Skeletal muscle cell (primary cell): ENCODE results near the gene LRRTM3.

ENCODE experiments used
- DNase-seq: peaks from one replicate; pipeline ENCODE4 v3.0.0-alpha.2; 2010; ENCODE audit warnings: low read depth
- H3K4me3 ChIP-seq: 2 replicates; pipeline ENCODE4 v1.5.1; 2011; ENCODE audit warnings: low read depth, mild to moderate bottlenecking, control low read depth, low read length, moderate library complexity

LRRTM3 gene

GRCh38 chr10:67005981-67006380, 80.1 kb downstream of the LRRTM3 start:
- no peak for DNase-seq

GRCh38 chr10:67011480-67011879, 85.6 kb downstream of the LRRTM3 start:
- no peak overlapping the region for H3K4me3 ChIP-seq
- no peak for DNase-seq

More at GRCh38 chr10:67005981-67006380, 80.1 kb downstream of the LRRTM3 start:
- H3K4me3 ChIP-seq, result no peak overlapping the region

- no peak for DNase-seq
- H3K4me3 ChIP-seq, result no peak overlapping the region
These were observed 86.1 kb downstream of the LRRTM3 start for GRCh38 chr10:67011981-67012380.

- no peak for DNase-seq
- H3K4me3 ChIP-seq, result no peak overlapping the region
These were observed 89.4 kb downstream of the LRRTM3 start for GRCh38 chr10:67015225-67015624.

- no peak for DNase-seq
- H3K4me3 ChIP-seq, result no peak overlapping the region
These were observed 91.4 kb downstream of the LRRTM3 start for GRCh38 chr10:67017218-67017617.

- no peak for DNase-seq
- no peak overlapping the region for H3K4me3 ChIP-seq
These were observed 96.3 kb downstream of the LRRTM3 start for GRCh38 chr10:67022099-67022498.

GRCh38 chr10:67033878-67034277, 108.0 kb downstream of the LRRTM3 start:
- DNase-seq, result no peak
- H3K4me3 ChIP-seq, result no peak overlapping the region

- no peak overlapping the region for H3K4me3 ChIP-seq
- DNase-seq, result no peak
These were observed 111.0 kb downstream of the LRRTM3 start for GRCh38 chr10:67036808-67037207.

- no peak overlapping the region for H3K4me3 ChIP-seq
- no peak for DNase-seq
These were observed 117.2 kb downstream of the LRRTM3 start for GRCh38 chr10:67043041-67043440.

- no peak for DNase-seq
- H3K4me3 ChIP-seq, result no peak overlapping the region
These were observed 119.6 kb downstream of the LRRTM3 start for GRCh38 chr10:67045404-67045803.

- no peak for DNase-seq
- no peak overlapping the region for H3K4me3 ChIP-seq
These were observed 120.7 kb downstream of the LRRTM3 start for GRCh38 chr10:67046507-67046906.

- no peak for DNase-seq
- no peak overlapping the region for H3K4me3 ChIP-seq
These were observed 124.2 kb downstream of the LRRTM3 start for GRCh38 chr10:67049988-67050387.

- H3K4me3 ChIP-seq, result no peak overlapping the region
- no peak for DNase-seq
These were observed 124.6 kb downstream of the LRRTM3 start for GRCh38 chr10:67050415-67050814.

- DNase-seq, result no peak
These were observed 146.8 kb downstream of the LRRTM3 start for GRCh38 chr10:67072654-67073053.

GRCh38 chr10:67075491-67075971, 149.7 kb downstream of the LRRTM3 start:
- no peak for DNase-seq
- H3K4me3 ChIP-seq, result no peak overlapping the region

More at GRCh38 chr10:67072654-67073053, 146.8 kb downstream of the LRRTM3 start:
- H3K4me3 ChIP-seq, result no peak overlapping the region

GRCh38 chr10:67076144-67076543, 150.3 kb downstream of the LRRTM3 start:
- no peak for DNase-seq
- no peak overlapping the region for H3K4me3 ChIP-seq

- no peak for DNase-seq
- no peak overlapping the region for H3K4me3 ChIP-seq
These were observed 151.5 kb downstream of the LRRTM3 start for GRCh38 chr10:67077376-67077775.

GRCh38 chr10:67079126-67079525, 153.3 kb downstream of the LRRTM3 start:
- no peak overlapping the region for H3K4me3 ChIP-seq
- no peak for DNase-seq

GRCh38 chr10:67086327-67087134, 160.7 kb downstream of the LRRTM3 start:
- no peak for DNase-seq
- H3K4me3 ChIP-seq, result no peak overlapping the region

- H3K4me3 ChIP-seq, result no peak overlapping the region
- DNase-seq, result no peak
These were observed 161.2 kb downstream of the LRRTM3 start for GRCh38 chr10:67087135-67087425.

- H3K4me3 ChIP-seq, result no peak overlapping the region
- no peak for DNase-seq
These were observed 162.2 kb downstream of the LRRTM3 start for GRCh38 chr10:67088036-67088435.
